Neural cell (in vitro differentiated cells): Measurements from ENCODE around the gene CCL8. TPM values are rescaled to one million over a fixed set of nuclear protein-coding genes. Genes with fewer than 3 reads are reported as not detected.

Experiments
- H2AFZ ChIP-seq: fragments of 200-600, 300-800 bp; sonication (generic), shearing (Covaris generic); 2 replicates; pipeline ENCODE4 v1.6.0; 2014; ENCODE audit warnings: low read depth, mild to moderate bottlenecking, antibody characterized with exemption, low read length, moderate library complexity
- H3F3A ChIP-seq: fragments of 200-600 bp; shearing (Covaris generic); 2 replicates; pipeline ENCODE4 v1.6.1; 2016; ENCODE audit warnings: mild to moderate bottlenecking, moderate library complexity, mixed read lengths, antibody characterized with exemption, low read length; ENCODE audit not compliant: insufficient read depth, poor library complexity, severe bottlenecking
- H3K27ac ChIP-seq: fragments of 200-600, 300-800 bp; sonication (generic), shearing (Covaris generic); 2 replicates; pipeline ENCODE4 v1.5.1; 2014; ENCODE audit warnings: mild to moderate bottlenecking, low read length, moderate library complexity
- H3K27me3 ChIP-seq: fragments of 300-800, 200-600 bp; sonication (generic), shearing (Covaris generic); 2 replicates; pipeline ENCODE4 v1.6.0; 2014; ENCODE audit warnings: mild to moderate bottlenecking, low read depth, low read length, moderate library complexity; ENCODE audit not compliant: insufficient read depth
- H3K36me3 ChIP-seq: fragments of 300-800, 200-600 bp; sonication (generic), shearing (Covaris generic); 2 replicates; pipeline ENCODE4 v1.5.1; 2014; ENCODE audit warnings: mild to moderate bottlenecking, antibody characterized with exemption, low read length, moderate library complexity; ENCODE audit not compliant: insufficient read depth
- H3K4me2 ChIP-seq: fragments of 300-800, 200-600 bp; sonication (generic), shearing (Covaris generic); 2 replicates; pipeline ENCODE4 v1.6.0; 2014; ENCODE audit warnings: mild to moderate bottlenecking, low read length
- H3K4me3 ChIP-seq: fragments of 300-800, 200-600 bp; sonication (generic), shearing (Covaris generic); 2 replicates; pipeline ENCODE4 v1.5.1; 2014; ENCODE audit warnings: mild to moderate bottlenecking, low read length, moderate library complexity
- H3K79me2 ChIP-seq: fragments of 200-600 bp; shearing (Covaris generic); replicated peaks from 2 replicates; pipeline ENCODE4 v1.6.0; 2014; ENCODE audit warnings: mild to moderate bottlenecking, low read length, moderate library complexity; ENCODE audit not compliant: insufficient read depth
- H3K9ac ChIP-seq: fragments of 300-800, 200-600 bp; sonication (generic), shearing (Covaris generic); 2 replicates; pipeline ENCODE4 v1.6.1; 2016; ENCODE audit warnings: mild to moderate bottlenecking, low read length, mixed read lengths
- H3K9me2 ChIP-seq: fragments of 200-600 bp; shearing (Covaris generic); 2 replicates; pipeline ENCODE4 v1.6.1; 2016; ENCODE audit warnings: mild to moderate bottlenecking, low read length, mixed read lengths; ENCODE audit not compliant: insufficient read depth
- H3K9me3 ChIP-seq: fragments of 200-600, 300-800 bp; sonication (generic), shearing (Covaris generic); 2 replicates; pipeline ENCODE4 v1.6.1; 2016; ENCODE audit warnings: mild to moderate bottlenecking, mixed run types, low read length, moderate library complexity, mixed read lengths
- H4K20me1 ChIP-seq: fragments of 200-600 bp; shearing (Covaris generic); 2 replicates; pipeline ENCODE4 v1.6.1; 2016; ENCODE audit warnings: mild to moderate bottlenecking, mixed run types; ENCODE audit not compliant: insufficient read depth
- CTCF ChIP-seq: fragments of 450-650 bp; IDR thresholded peaks from 2 replicates; pipeline ENCODE4 v1.5.1; 2014; ENCODE audit warnings: antibody characterized with exemption, mild to moderate bottlenecking, moderate library complexity; ENCODE audit not compliant: poor library complexity, severe bottlenecking
- EP300 ChIP-seq: fragments of 450-650 bp; conservative IDR thresholded peaks from 2 replicates; pipeline ENCODE4 v1.6.1; 2014; ENCODE audit warnings: antibody characterized with exemption, mild to moderate bottlenecking, moderate library complexity; ENCODE audit not compliant: poor library complexity, severe bottlenecking
- EZH2 ChIP-seq: fragments of 200-600, 300-800 bp; shearing (Covaris generic), sonication (generic); IDR thresholded peaks from 2 replicates; pipeline ENCODE4 v1.6.1; 2014; ENCODE audit warnings: antibody characterized with exemption, low read length, borderline replicate concordance, mild to moderate bottlenecking; ENCODE audit not compliant: insufficient read depth, poor library complexity, severe bottlenecking
- MXI1 ChIP-seq: fragments of 450-650 bp; conservative IDR thresholded peaks from 2 replicates; pipeline ENCODE4 v1.6.1; 2014; ENCODE audit warnings: antibody characterized with exemption, mild to moderate bottlenecking; ENCODE audit not compliant: poor library complexity, severe bottlenecking
- POLR2AphosphoS5 ChIP-seq: IDR thresholded peaks from 2 replicates; pipeline ENCODE4 v1.6.1; 2012
- RAD21 ChIP-seq: fragments of 450-650 bp; conservative IDR thresholded peaks from 2 replicates; pipeline ENCODE4 v1.6.1; 2014; ENCODE audit warnings: antibody characterized with exemption, mild to moderate bottlenecking, moderate library complexity
- REST ChIP-seq: IDR thresholded peaks from 2 replicates; pipeline ENCODE4 v1.6.1; 2012; ENCODE audit warnings: borderline replicate concordance
- SMC3 ChIP-seq: fragments of 450-650 bp; conservative IDR thresholded peaks from 2 replicates; pipeline ENCODE4 v1.6.1; 2014; ENCODE audit warnings: antibody characterized with exemption, mild to moderate bottlenecking, moderate library complexity; ENCODE audit not compliant: poor library complexity
- TAF1 ChIP-seq: IDR thresholded peaks from 2 replicates; pipeline ENCODE4 v1.6.1; 2012; ENCODE audit warnings: low read depth
- polyA plus RNA-seq: library from polyadenylated mRNA; depleted of rRNA; stranded (reverse); fragments of >200 nt; gene quantifications from 2 replicates; pipeline ENCODE4 v1.2.3, GENCODE V29; 2014

CCL8 gene
- polyA plus RNA-seq, 1 donor from 2014 or later: not detected

GRCh38 chr17:34302636-34303035 is 16.6 kb upstream of the CCL8 start:
- Histone ChIP-seq H3K9ac (no peak overlapping the region), H3K9me3 (no peaks in the 10 kb centered on the region), H4K20me1 (no peaks in the 10 kb centered on the region), H3K4me2 (no peak overlapping the region), H3K36me3 (no peaks in the 10 kb centered on the region), H3K79me2 (no peaks in the 10 kb centered on the region), H3F3A (no peaks in the 10 kb centered on the region), H3K27me3 (no peaks in the 10 kb centered on the region), H3K4me3 (no peak overlapping the region), H3K9me2 (no peaks in the 10 kb centered on the region), H2AFZ (no peak overlapping the region), H3K27ac (no peak overlapping the region)
- TF ChIP-seq TAF1: no peak
- no peak for TF ChIP-seq SMC3
- no peak for TF ChIP-seq POLR2AphosphoS5
- TF ChIP-seq EZH2: no peak
- no peak for TF ChIP-seq CTCF
- TF ChIP-seq REST: no peak
- no peak for TF ChIP-seq MXI1
- TF ChIP-seq RAD21: no peak
- TF ChIP-seq EP300: no peak

- Histone ChIP-seq H3K9me3 (no peaks in the 10 kb centered on the region), H3K4me3 (no peak overlapping the region)
Measured at GRCh38 chr17:34303606-34304005, 15.6 kb upstream of the CCL8 start.

More at GRCh38 chr17:34303606-34304005, 15.6 kb upstream of the CCL8 start:
- Histone ChIP-seq H3K27ac (no peak overlapping the region), H3F3A (no peaks in the 10 kb centered on the region), H3K36me3 (no peaks in the 10 kb centered on the region), H4K20me1 (no peaks in the 10 kb centered on the region), H2AFZ (no peak overlapping the region), H3K79me2 (no peaks in the 10 kb centered on the region), H3K9ac (no peak overlapping the region), H3K27me3 (no peaks in the 10 kb centered on the region), H3K4me2 (no peak overlapping the region), H3K9me2 (no peaks in the 10 kb centered on the region)
- TF ChIP-seq RAD21 (no peak), POLR2AphosphoS5 (no peak), REST (no peak), TAF1 (no peak), SMC3 (no peak), CTCF (no peak), EZH2 (no peak), EP300 (no peak), MXI1 (no peak)
